H9 (cell line): ENCODE results near the gene ENGASE. TPM values are rescaled to one million over a fixed set of nuclear protein-coding genes. Genes with fewer than 3 reads are reported as not detected.
A peak's percentile ranks its signal among the peaks of the same experiment; 100 is the strongest.

Source experiments
- DNase-seq: peaks from one replicate; pipeline ENCODE4 v3.0.0-alpha.2; 2017
- H2AFZ ChIP-seq: one replicate; pipeline ENCODE4 v1.6.1; 2013; ENCODE audit warnings: mild to moderate bottlenecking, low read length, control low read depth, moderate library complexity
- H2AK5ac ChIP-seq: 2 replicates; pipeline ENCODE4 v1.6.1; 2013; ENCODE audit warnings: low read length, control low read depth, mixed read lengths; ENCODE audit not compliant: insufficient read length
- H2BK120ac ChIP-seq: one replicate; pipeline ENCODE4 v1.6.1; 2013; ENCODE audit warnings: low read depth, mild to moderate bottlenecking, low read length, control low read depth, inconsistent platforms; ENCODE audit not compliant: poor library complexity, severe bottlenecking
- H2BK12ac ChIP-seq: 2 replicates; pipeline ENCODE4 v1.6.1; 2013; ENCODE audit warnings: low read length, control low read depth, mixed read lengths, low read depth; ENCODE audit not compliant: insufficient read length
- H2BK15ac ChIP-seq: 2 replicates; pipeline ENCODE4 v1.6.1; 2013; ENCODE audit warnings: low read depth, low read length, control low read depth
- H2BK20ac ChIP-seq: one replicate; pipeline ENCODE4 v1.6.1; 2013; ENCODE audit warnings: low read depth, mild to moderate bottlenecking, low read length, control low read depth, inconsistent platforms; ENCODE audit not compliant: poor library complexity, severe bottlenecking
- H2BK5ac ChIP-seq: 2 replicates; pipeline ENCODE4 v1.6.1; 2013; ENCODE audit warnings: low read length, control low read depth, mixed read lengths; ENCODE audit not compliant: insufficient read length
- H3K14ac ChIP-seq: 2 replicates; pipeline ENCODE4 v1.6.1; 2013; ENCODE audit warnings: low read length, control low read depth; ENCODE audit not compliant: insufficient read depth
- H3K18ac ChIP-seq: 2 replicates; pipeline ENCODE4 v1.6.1; 2013; ENCODE audit warnings: low read depth, mild to moderate bottlenecking, mixed read lengths, low read length, control low read depth; ENCODE audit not compliant: insufficient read length
- H3K23ac ChIP-seq: 2 replicates; pipeline ENCODE4 v1.6.1; 2013; ENCODE audit warnings: low read length, control low read depth, mixed read lengths, low read depth; ENCODE audit not compliant: insufficient read length
- H3K23me2 ChIP-seq: 2 replicates; pipeline ENCODE4 v1.6.1; 2013; ENCODE audit warnings: low read depth, mild to moderate bottlenecking, mixed read lengths, low read length, control low read depth; ENCODE audit not compliant: insufficient read length, poor library complexity, severe bottlenecking
- H3K27ac ChIP-seq: 2 replicates; pipeline ENCODE4 v1.5.1; 2013; ENCODE audit warnings: low read length, control low read depth, mixed read lengths, low read depth; ENCODE audit not compliant: insufficient read length
- H3K27me3 ChIP-seq: 2 replicates; pipeline ENCODE4 v1.6.1; 2013; ENCODE audit warnings: low read length, control low read depth, inconsistent platforms; ENCODE audit not compliant: insufficient read depth
- H3K4ac ChIP-seq: 2 replicates; pipeline ENCODE4 v1.6.1; 2013; ENCODE audit warnings: low read depth, mild to moderate bottlenecking, control low read depth, inconsistent platforms, low read length, moderate library complexity
- H3K4me1 ChIP-seq: 2 replicates; pipeline ENCODE4 v1.6.1; 2013; ENCODE audit warnings: low read length, control low read depth, inconsistent platforms; ENCODE audit not compliant: insufficient read depth
- H3K4me2 ChIP-seq: 2 replicates; pipeline ENCODE4 v1.6.1; 2013; ENCODE audit warnings: low read length, control low read depth, mixed read lengths; ENCODE audit not compliant: insufficient read length, insufficient read depth
- H3K56ac ChIP-seq: 2 replicates; pipeline ENCODE4 v1.6.1; 2013; ENCODE audit warnings: low read depth, mild to moderate bottlenecking, mixed read lengths, low read length, control low read depth; ENCODE audit not compliant: insufficient read length
- H3K79me1 ChIP-seq: 2 replicates; pipeline ENCODE4 v1.6.1; 2013; ENCODE audit warnings: low read depth, mild to moderate bottlenecking, moderate library complexity, low read length, control low read depth, inconsistent platforms; ENCODE audit not compliant: insufficient read depth, poor library complexity, severe bottlenecking
- H3K79me2 ChIP-seq: 2 replicates; pipeline ENCODE4 v1.6.1; 2013; ENCODE audit warnings: low read length, control low read depth, inconsistent platforms; ENCODE audit not compliant: insufficient read depth
- H3K9ac ChIP-seq: 2 replicates; pipeline ENCODE4 v1.6.1; 2013; ENCODE audit warnings: low read length, control low read depth, mixed read lengths; ENCODE audit not compliant: insufficient read length; ENCODE audit errors: extremely low read depth
- H3K9me3 ChIP-seq: one replicate; pipeline ENCODE4 v1.6.1; 2013; ENCODE audit warnings: low read depth, low read length, inconsistent platforms; ENCODE audit not compliant: control insufficient read depth
- H3T11ph ChIP-seq: one replicate; pipeline ENCODE4 v1.6.1; 2013; ENCODE audit warnings: mild to moderate bottlenecking, low read length, control low read depth, inconsistent platforms
- H4K20me1 ChIP-seq: one replicate; pipeline ENCODE4 v1.6.1; 2013; ENCODE audit not compliant: control insufficient read depth, insufficient read length, insufficient read depth
- H4K5ac ChIP-seq: 2 replicates; pipeline ENCODE4 v1.6.1; 2013; ENCODE audit warnings: low read depth, mild to moderate bottlenecking, mixed read lengths, low read length, control low read depth; ENCODE audit not compliant: insufficient read length
- H4K8ac ChIP-seq: replicated peaks from 2 replicates; pipeline ENCODE4 v1.6.1; 2013; ENCODE audit warnings: low read length, control low read depth, mixed read lengths, low read depth; ENCODE audit not compliant: insufficient read length
- H4K91ac ChIP-seq: 2 replicates; pipeline ENCODE4 v1.6.1; 2013; ENCODE audit warnings: low read depth, mild to moderate bottlenecking, moderate library complexity, mixed read lengths, low read length, control low read depth; ENCODE audit not compliant: insufficient read length
- H3K27ac Mint-ChIP-seq, 3 experiments: 2 replicates in 2 of 3; 3 replicates in 1 of 3; pipeline ENCODE4 v1.8.0; 2020 to 2021; ENCODE audit warnings: mixed read lengths in 3 of 3, mild to moderate bottlenecking in 1 of 3, moderate library complexity in 1 of 3
- H3K27me3 Mint-ChIP-seq: 2 replicates; pipeline ENCODE4 v1.8.0; 2021; ENCODE audit warnings: low read depth, mild to moderate bottlenecking, moderate library complexity, mixed read lengths
- H3K36me3 Mint-ChIP-seq, 3 experiments: 2 replicates in 2 of 3; 3 replicates in 1 of 3; pipeline ENCODE4 v1.8.0; 2020 to 2021; ENCODE audit warnings: low read depth in 3 of 3, mixed read lengths in 3 of 3; ENCODE audit not compliant: insufficient read depth in 1 of 3
- H3K4me1 Mint-ChIP-seq, 2 experiments: 2 replicates each; pipeline ENCODE4 v1.8.0; 2020; ENCODE audit warnings: mixed read lengths in 2 of 2
- H3K4me3 Mint-ChIP-seq, 2 experiments: 2 replicates in 1 of 2; 3 replicates in 1 of 2; pipeline ENCODE4 v1.8.0; 2020 to 2021; ENCODE audit warnings: mild to moderate bottlenecking in 2 of 2, mixed read lengths in 2 of 2, moderate library complexity in 1 of 2
- H3K9me3 Mint-ChIP-seq, 2 experiments: 2 replicates in 1 of 2; 3 replicates in 1 of 2; pipeline ENCODE4 v1.8.0; 2020; ENCODE audit warnings: mild to moderate bottlenecking in 2 of 2, mixed read lengths in 2 of 2, moderate library complexity in 1 of 2
- WGBS: extraction: QIAGEN DNeasy Blood & Tissue Kit; methylation state at CpG from one replicate; pipeline ENCODE4 v1.1.7; 2013; ENCODE audit warnings: missing lambda C conversion rate, low lambda C conversion rate, mixed read lengths; ENCODE audit not compliant: insufficient read length; ENCODE audit errors: extremely low coverage; 5-methylcytosine and 5-hydroxymethylcytosine counted together
- total RNA-seq: library from RNA; stranded (reverse); gene quantifications from 2 replicates; pipeline ENCODE4 v1.2.1, GENCODE V29; 2021
- TF ChIP-seq, protein P1 (sequence below): fragments of 200-600 bp; sonication (generic); conservative IDR thresholded peaks from 3 replicates; pipeline ENCODE4 v1.8.0; 2021; ENCODE audit warnings: antibody characterized with exemption, mild to moderate bottlenecking

ENGASE gene
- total RNA-seq, 1 experiment from 2014 or later = 20.6 TPM

- no peak overlapping the region for H2BK120ac ChIP-seq
- Mint-ChIP-seq H3K9me3 (no peaks in the 10 kb centered on the region), H3K36me3 (peaks cover 2 to 23% (median 21%) of the 10 kb centered on the region in 3 experiments), H3K4me1 (peaks cover 8% of the 10 kb centered on the region in 2 experiments), H3K4me3 (peak overlapping the region; percentile 77 to 88), H3K27me3 (peaks cover 28% of the 10 kb centered on the region), H3K27ac (no peak overlapping the region)
- peak overlapping the region; percentile 29 for H3K4me2 ChIP-seq
- no peaks in the 10 kb centered on the region for H3K79me2 ChIP-seq
- H3K79me1 ChIP-seq = no peaks in the 10 kb centered on the region
- no peak overlapping the region for H3K27ac ChIP-seq
- H3K9ac ChIP-seq = no peak overlapping the region
- H2BK5ac ChIP-seq = no peak overlapping the region
- H3K56ac ChIP-seq = no peak overlapping the region
- H2BK15ac ChIP-seq = no peak overlapping the region
- H2AK5ac ChIP-seq = no peak overlapping the region
- H2AFZ ChIP-seq = no peak overlapping the region
- no peaks in the 10 kb centered on the region for H3K9me3 ChIP-seq
- no peak overlapping the region for H3K14ac ChIP-seq
- H3K23ac ChIP-seq = no peak overlapping the region
- H3K4ac ChIP-seq = no peak overlapping the region
- no peaks in the 10 kb centered on the region for H3K23me2 ChIP-seq
- no peak overlapping the region for H4K91ac ChIP-seq
- no peaks in the 10 kb centered on the region for H4K20me1 ChIP-seq
- H2BK12ac ChIP-seq = no peak overlapping the region
- no peak overlapping the region for H4K5ac ChIP-seq
- no peak overlapping the region for H3T11ph ChIP-seq
- H2BK20ac ChIP-seq = no peak overlapping the region
- DNase-seq = no peak
- H3K4me1 ChIP-seq = no peaks in the 10 kb centered on the region
- H3K27me3 ChIP-seq = no peaks in the 10 kb centered on the region
- H4K8ac ChIP-seq = no peak overlapping the region
- H3K18ac ChIP-seq = no peak overlapping the region
- no CpG with 5 or more reads among the region's 6 CpGs for WGBS
- TF ChIP-seq, protein P1, sequence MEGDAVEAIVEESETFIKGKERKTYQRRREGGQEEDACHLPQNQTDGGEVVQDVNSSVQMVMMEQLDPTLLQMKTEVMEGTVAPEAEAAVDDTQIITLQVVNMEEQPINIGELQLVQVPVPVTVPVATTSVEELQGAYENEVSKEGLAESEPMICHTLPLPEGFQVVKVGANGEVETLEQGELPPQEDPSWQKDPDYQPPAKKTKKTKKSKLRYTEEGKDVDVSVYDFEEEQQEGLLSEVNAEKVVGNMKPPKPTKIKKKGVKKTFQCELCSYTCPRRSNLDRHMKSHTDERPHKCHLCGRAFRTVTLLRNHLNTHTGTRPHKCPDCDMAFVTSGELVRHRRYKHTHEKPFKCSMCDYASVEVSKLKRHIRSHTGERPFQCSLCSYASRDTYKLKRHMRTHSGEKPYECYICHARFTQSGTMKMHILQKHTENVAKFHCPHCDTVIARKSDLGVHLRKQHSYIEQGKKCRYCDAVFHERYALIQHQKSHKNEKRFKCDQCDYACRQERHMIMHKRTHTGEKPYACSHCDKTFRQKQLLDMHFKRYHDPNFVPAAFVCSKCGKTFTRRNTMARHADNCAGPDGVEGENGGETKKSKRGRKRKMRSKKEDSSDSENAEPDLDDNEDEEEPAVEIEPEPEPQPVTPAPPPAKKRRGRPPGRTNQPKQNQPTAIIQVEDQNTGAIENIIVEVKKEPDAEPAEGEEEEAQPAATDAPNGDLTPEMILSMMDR = no peak
These were observed 774 bp downstream of the ENGASE start for GRCh38 chr17:79075446-79075750.
